ENCODE measurements around the gene BNC2.

- TF ChIP-seq CTCF (IDR thresholded peaks at IDR 0.05; ENCODE audit: low read length) = no peak
- no peak for TF ChIP-seq EZH2 (optimal IDR thresholded peaks at IDR 0.05; ENCODE audit: low read depth, low read length)
These were observed 191.1 kb downstream of the BNC2 start for GRCh38 chr9:16679327-16679821.

All from MM.1S (cell line).